DMS153 treated with DMSO at 0.1 percent for 48 hours (cell line): ENCODE data around the gene CEL.
A peak's percentile ranks its signal among the peaks of the same experiment; 100 is the strongest.
"Not testable (repeated sequence)": the region's sequence is repeated elsewhere in the genome, so short reads cannot be mapped to it uniquely, and the experiment has no call there.

Source experiments
- DNase-seq: peaks from one replicate; lab custom pipeline; 2025; ENCODE audit not compliant: unreplicated experiment; lab: John Stamatoyannopoulos, UW

Gene CEL

GRCh38 chr9:133046900-133047295, 14.9 kb upstream of the CEL start:
- DNase-seq = no peak

GRCh38 chr9:133048595-133048994, 13.2 kb upstream of the CEL start:
- DNase-seq = no peak

GRCh38 chr9:133049043-133049442, 12.7 kb upstream of the CEL start:
- DNase-seq = no peak

GRCh38 chr9:133050142-133050541, 11.6 kb upstream of the CEL start:
- DNase-seq = no peak

- peak; percentile 18 for DNase-seq
Observed at GRCh38 chr9:133050781-133051180, 11.0 kb upstream of the CEL start.

- no peak for DNase-seq
Observed at GRCh38 chr9:133051281-133051900, 10.4 kb upstream of the CEL start.

- DNase-seq = no peak
Observed at GRCh38 chr9:133051966-133052539, 9.7 kb upstream of the CEL start.

- no peak for DNase-seq
Observed at GRCh38 chr9:133054194-133054890, 7.4 kb upstream of the CEL start.

- DNase-seq = no peak
Observed at GRCh38 chr9:133054966-133055365, 6.8 kb upstream of the CEL start.

- no peak for DNase-seq
Observed at GRCh38 chr9:133055788-133056420, 5.9 kb upstream of the CEL start.

GRCh38 chr9:133056533-133056932, 5.2 kb upstream of the CEL start:
- no peak for DNase-seq

- no peak for DNase-seq
Observed at GRCh38 chr9:133057006-133057405, 4.8 kb upstream of the CEL start.

- DNase-seq = no peak
Observed at GRCh38 chr9:133057553-133057952, 4.2 kb upstream of the CEL start.

- DNase-seq = no peak
Observed at GRCh38 chr9:133058071-133058470, 3.7 kb upstream of the CEL start.

- no peak for DNase-seq
Observed at GRCh38 chr9:133058550-133059320, 3.0 kb upstream of the CEL start.

GRCh38 chr9:133059623-133060022, 2.2 kb upstream of the CEL start:
- peak; percentile 19 for DNase-seq

GRCh38 chr9:133060417-133060841, 1.4 kb upstream of the CEL start:
- no peak for DNase-seq

- DNase-seq = peak; percentile 11
Observed at GRCh38 chr9:133061019-133061763, 590 bp upstream of the CEL start.

GRCh38 chr9:133062569-133062968, 788 bp downstream of the CEL start:
- DNase-seq = not testable (repeated sequence)

GRCh38 chr9:133063159-133063499, 1.3 kb downstream of the CEL start:
- DNase-seq = no peak
